GM13976 (cell line): ENCODE measurements around the gene COX8C.
A peak's percentile ranks its signal among the peaks of the same experiment; 100 is the strongest.

Experiments
- DNase-seq: peaks from one replicate; pipeline ENCODE4 v3.0.0; 2012; ENCODE audit warnings: low spot score
- in situ Hi-C: fragments of 300-500 bp; cut with MboI; formaldehyde crosslinking; loops from one replicate; pipeline ENCODE4 v1.12.0; 2022; ENCODE audit warnings: low sequenced_read_pairs, mixed read lengths, inconsistent platforms; ENCODE audit not compliant: unreplicated experiment
- TF ChIP-seq, protein P1 (sequence below): IDR thresholded peaks from 2 replicates; pipeline ENCODE4 v1.5.1; 2012; ENCODE audit warnings: borderline replicate concordance, mild to moderate bottlenecking; ENCODE audit not compliant: insufficient read depth; ENCODE audit errors: extremely low read depth, missing control alignments, control extremely low read depth

The COX8C gene

DNA sequence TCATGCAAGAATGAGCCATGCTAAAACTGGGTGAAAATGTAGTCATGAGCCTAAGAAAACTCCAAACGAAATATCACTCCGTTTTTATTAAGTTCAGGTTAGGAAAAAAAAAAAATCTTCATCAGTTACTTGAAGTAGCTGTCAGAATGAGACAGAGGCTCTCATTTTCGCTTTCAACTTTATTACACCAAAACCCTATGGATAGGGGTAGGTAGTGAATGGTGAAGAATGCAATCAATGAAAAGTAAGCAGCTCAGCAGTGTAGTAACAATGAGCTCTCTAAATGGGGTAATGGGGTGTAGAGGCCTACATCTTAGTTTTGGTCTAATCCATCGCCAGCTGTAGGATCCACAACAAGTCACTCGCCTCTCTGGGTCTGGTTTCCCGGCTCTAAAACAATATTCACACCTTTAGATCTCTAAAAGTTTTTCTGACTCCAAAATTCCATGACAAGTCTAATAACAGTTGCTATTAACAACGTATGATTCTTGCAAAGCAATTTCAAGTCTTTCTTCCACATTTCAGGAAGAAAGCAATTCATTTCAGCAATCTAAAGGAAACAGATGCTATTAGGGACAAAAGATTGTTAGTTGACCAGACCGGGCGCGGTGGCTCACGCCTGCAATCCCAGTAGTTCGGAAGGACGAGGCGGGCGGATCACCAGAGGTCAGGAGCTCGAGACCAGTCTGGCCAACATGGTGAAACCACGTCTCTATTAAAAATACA lies 15.8 kb upstream of the COX8C start:
- no peak for DNase-seq
- TF ChIP-seq, protein P1, sequence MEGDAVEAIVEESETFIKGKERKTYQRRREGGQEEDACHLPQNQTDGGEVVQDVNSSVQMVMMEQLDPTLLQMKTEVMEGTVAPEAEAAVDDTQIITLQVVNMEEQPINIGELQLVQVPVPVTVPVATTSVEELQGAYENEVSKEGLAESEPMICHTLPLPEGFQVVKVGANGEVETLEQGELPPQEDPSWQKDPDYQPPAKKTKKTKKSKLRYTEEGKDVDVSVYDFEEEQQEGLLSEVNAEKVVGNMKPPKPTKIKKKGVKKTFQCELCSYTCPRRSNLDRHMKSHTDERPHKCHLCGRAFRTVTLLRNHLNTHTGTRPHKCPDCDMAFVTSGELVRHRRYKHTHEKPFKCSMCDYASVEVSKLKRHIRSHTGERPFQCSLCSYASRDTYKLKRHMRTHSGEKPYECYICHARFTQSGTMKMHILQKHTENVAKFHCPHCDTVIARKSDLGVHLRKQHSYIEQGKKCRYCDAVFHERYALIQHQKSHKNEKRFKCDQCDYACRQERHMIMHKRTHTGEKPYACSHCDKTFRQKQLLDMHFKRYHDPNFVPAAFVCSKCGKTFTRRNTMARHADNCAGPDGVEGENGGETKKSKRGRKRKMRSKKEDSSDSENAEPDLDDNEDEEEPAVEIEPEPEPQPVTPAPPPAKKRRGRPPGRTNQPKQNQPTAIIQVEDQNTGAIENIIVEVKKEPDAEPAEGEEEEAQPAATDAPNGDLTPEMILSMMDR: no peak
- in situ Hi-C loops: no loop called here

DNA sequence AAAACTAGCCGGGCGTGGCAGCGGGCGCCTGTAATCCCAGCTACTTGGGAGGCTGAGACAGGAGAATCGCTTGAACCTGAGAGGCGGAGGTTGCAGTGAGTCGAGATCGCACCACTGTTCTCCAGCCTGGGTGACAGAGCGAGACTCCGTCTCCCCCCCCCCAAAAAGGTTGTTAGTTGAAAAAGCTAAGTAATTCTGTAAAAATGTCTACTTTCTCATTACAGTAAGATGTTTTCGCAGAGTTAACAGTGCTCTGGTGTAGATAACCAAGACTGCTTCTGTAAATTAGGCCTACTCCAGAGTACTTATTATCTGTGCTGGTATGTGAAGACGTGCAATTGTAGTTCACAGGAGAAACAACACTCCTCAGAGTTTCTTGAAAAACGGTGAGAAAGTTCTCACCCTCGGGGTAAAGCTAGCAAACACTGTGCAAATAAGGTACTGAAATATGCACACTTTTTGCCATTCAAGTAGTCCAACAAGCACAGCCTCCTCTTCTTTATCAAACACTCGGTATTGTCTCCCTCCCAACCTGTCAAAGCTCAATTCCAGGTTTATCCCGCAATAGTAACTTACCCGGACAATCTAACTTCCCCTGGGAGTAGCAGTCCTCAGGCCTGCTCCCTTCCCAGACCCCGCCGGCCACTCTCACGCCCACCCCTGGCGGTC lies 15.1 kb upstream of the COX8C start:
- no peak for DNase-seq
- TF ChIP-seq, protein P1: no peak
- in situ Hi-C loops: no loop called here

- in situ Hi-C loops: no loop called here
- peak; percentile 77 for DNase-seq
- TF ChIP-seq, protein P1: no peak
Observed at GRCh38 chr14:93332397-93332852, 14.6 kb upstream of the COX8C start.

- in situ Hi-C loops: no loop called here
- peak; percentile 98 for DNase-seq
- TF ChIP-seq, protein P1: no peak
Observed at GRCh38 chr14:93332853-93333630, 13.9 kb upstream of the COX8C start, which contains the start of gene BTBD7. Gene BTBD7, minus strand, starts transcription at chr14:93333036. Its CDS starts 36,985 bp downstream, at chr14:93296051.

- TF ChIP-seq, protein P1: no peak
- DNase-seq: no peak
- in situ Hi-C loops: no loop called here
Observed at GRCh38 chr14:93333631-93334103, 13.3 kb upstream of the COX8C start.

DNA sequence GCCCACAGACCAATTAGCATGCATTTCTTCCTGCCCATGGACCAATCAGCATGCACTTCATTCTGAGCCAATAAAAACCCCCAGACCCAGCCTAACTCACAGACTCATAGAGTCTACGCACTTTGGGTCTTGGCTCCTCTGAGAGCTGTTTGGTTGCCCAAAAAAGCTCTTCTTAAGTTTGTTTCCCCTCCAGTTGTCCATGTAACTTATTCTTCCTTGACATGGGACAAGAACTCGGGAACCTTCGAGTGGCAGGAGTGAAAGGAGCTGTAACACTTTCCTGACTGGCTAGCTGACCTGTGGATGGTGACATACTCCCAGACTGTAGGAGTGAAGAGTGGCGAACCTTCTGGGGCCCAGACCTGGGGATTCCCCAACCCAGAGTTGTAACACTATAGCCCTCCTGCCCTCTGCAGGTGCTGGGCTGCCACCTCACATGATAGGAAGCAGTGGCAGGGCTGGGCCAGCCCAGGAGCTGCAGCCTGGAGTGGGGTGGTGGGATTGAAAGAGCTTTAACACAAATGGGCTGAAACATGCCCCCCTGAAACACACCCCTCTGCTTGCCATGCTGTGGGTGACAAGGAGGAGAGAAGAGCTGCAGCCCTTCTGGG lies 9.7 kb upstream of the COX8C start:
- DNase-seq: no peak
- TF ChIP-seq, protein P1: peak; percentile 14
- in situ Hi-C loops: no loop called here
